H9 (cell line): Measurements from ENCODE around the gene SLC35A5. TPM values are rescaled to one million over a fixed set of nuclear protein-coding genes. Genes with fewer than 3 reads are reported as not detected.
A peak's percentile ranks its signal among the peaks of the same experiment; 100 is the strongest.

Experiments used
- DNase-seq: peaks from one replicate; pipeline ENCODE4 v3.0.0-alpha.2; 2017
- H2AFZ ChIP-seq: one replicate; pipeline ENCODE4 v1.6.1; 2013; ENCODE audit warnings: mild to moderate bottlenecking, low read length, control low read depth, moderate library complexity
- H2AK5ac ChIP-seq: 2 replicates; pipeline ENCODE4 v1.6.1; 2013; ENCODE audit warnings: low read length, control low read depth, mixed read lengths; ENCODE audit not compliant: insufficient read length
- H2BK120ac ChIP-seq: one replicate; pipeline ENCODE4 v1.6.1; 2013; ENCODE audit warnings: low read depth, mild to moderate bottlenecking, low read length, control low read depth, inconsistent platforms; ENCODE audit not compliant: poor library complexity, severe bottlenecking
- H2BK12ac ChIP-seq: 2 replicates; pipeline ENCODE4 v1.6.1; 2013; ENCODE audit warnings: low read length, control low read depth, mixed read lengths, low read depth; ENCODE audit not compliant: insufficient read length
- H2BK15ac ChIP-seq: 2 replicates; pipeline ENCODE4 v1.6.1; 2013; ENCODE audit warnings: low read depth, low read length, control low read depth
- H2BK20ac ChIP-seq: one replicate; pipeline ENCODE4 v1.6.1; 2013; ENCODE audit warnings: low read depth, mild to moderate bottlenecking, low read length, control low read depth, inconsistent platforms; ENCODE audit not compliant: poor library complexity, severe bottlenecking
- H2BK5ac ChIP-seq: 2 replicates; pipeline ENCODE4 v1.6.1; 2013; ENCODE audit warnings: low read length, control low read depth, mixed read lengths; ENCODE audit not compliant: insufficient read length
- H3K14ac ChIP-seq: 2 replicates; pipeline ENCODE4 v1.6.1; 2013; ENCODE audit warnings: low read length, control low read depth; ENCODE audit not compliant: insufficient read depth
- H3K18ac ChIP-seq: 2 replicates; pipeline ENCODE4 v1.6.1; 2013; ENCODE audit warnings: low read depth, mild to moderate bottlenecking, mixed read lengths, low read length, control low read depth; ENCODE audit not compliant: insufficient read length
- H3K23ac ChIP-seq: 2 replicates; pipeline ENCODE4 v1.6.1; 2013; ENCODE audit warnings: low read length, control low read depth, mixed read lengths, low read depth; ENCODE audit not compliant: insufficient read length
- H3K23me2 ChIP-seq: 2 replicates; pipeline ENCODE4 v1.6.1; 2013; ENCODE audit warnings: low read depth, mild to moderate bottlenecking, mixed read lengths, low read length, control low read depth; ENCODE audit not compliant: insufficient read length, poor library complexity, severe bottlenecking
- H3K27ac ChIP-seq: 2 replicates; pipeline ENCODE4 v1.5.1; 2013; ENCODE audit warnings: low read length, control low read depth, mixed read lengths, low read depth; ENCODE audit not compliant: insufficient read length
- H3K27me3 ChIP-seq: 2 replicates; pipeline ENCODE4 v1.6.1; 2013; ENCODE audit warnings: low read length, control low read depth, inconsistent platforms; ENCODE audit not compliant: insufficient read depth
- H3K4ac ChIP-seq: 2 replicates; pipeline ENCODE4 v1.6.1; 2013; ENCODE audit warnings: low read depth, mild to moderate bottlenecking, control low read depth, inconsistent platforms, low read length, moderate library complexity
- H3K4me1 ChIP-seq: 2 replicates; pipeline ENCODE4 v1.6.1; 2013; ENCODE audit warnings: low read length, control low read depth, inconsistent platforms; ENCODE audit not compliant: insufficient read depth
- H3K4me2 ChIP-seq: 2 replicates; pipeline ENCODE4 v1.6.1; 2013; ENCODE audit warnings: low read length, control low read depth, mixed read lengths; ENCODE audit not compliant: insufficient read length, insufficient read depth
- H3K56ac ChIP-seq: 2 replicates; pipeline ENCODE4 v1.6.1; 2013; ENCODE audit warnings: low read depth, mild to moderate bottlenecking, mixed read lengths, low read length, control low read depth; ENCODE audit not compliant: insufficient read length
- H3K79me1 ChIP-seq: 2 replicates; pipeline ENCODE4 v1.6.1; 2013; ENCODE audit warnings: low read depth, mild to moderate bottlenecking, moderate library complexity, low read length, control low read depth, inconsistent platforms; ENCODE audit not compliant: insufficient read depth, poor library complexity, severe bottlenecking
- H3K79me2 ChIP-seq: 2 replicates; pipeline ENCODE4 v1.6.1; 2013; ENCODE audit warnings: low read length, control low read depth, inconsistent platforms; ENCODE audit not compliant: insufficient read depth
- H3K9ac ChIP-seq: 2 replicates; pipeline ENCODE4 v1.6.1; 2013; ENCODE audit warnings: low read length, control low read depth, mixed read lengths; ENCODE audit not compliant: insufficient read length; ENCODE audit errors: extremely low read depth
- H3K9me3 ChIP-seq: one replicate; pipeline ENCODE4 v1.6.1; 2013; ENCODE audit warnings: low read depth, low read length, inconsistent platforms; ENCODE audit not compliant: control insufficient read depth
- H3T11ph ChIP-seq: one replicate; pipeline ENCODE4 v1.6.1; 2013; ENCODE audit warnings: mild to moderate bottlenecking, low read length, control low read depth, inconsistent platforms
- H4K20me1 ChIP-seq: one replicate; pipeline ENCODE4 v1.6.1; 2013; ENCODE audit not compliant: control insufficient read depth, insufficient read length, insufficient read depth
- H4K5ac ChIP-seq: 2 replicates; pipeline ENCODE4 v1.6.1; 2013; ENCODE audit warnings: low read depth, mild to moderate bottlenecking, mixed read lengths, low read length, control low read depth; ENCODE audit not compliant: insufficient read length
- H4K8ac ChIP-seq: replicated peaks from 2 replicates; pipeline ENCODE4 v1.6.1; 2013; ENCODE audit warnings: low read length, control low read depth, mixed read lengths, low read depth; ENCODE audit not compliant: insufficient read length
- H4K91ac ChIP-seq: 2 replicates; pipeline ENCODE4 v1.6.1; 2013; ENCODE audit warnings: low read depth, mild to moderate bottlenecking, moderate library complexity, mixed read lengths, low read length, control low read depth; ENCODE audit not compliant: insufficient read length
- H3K27ac Mint-ChIP-seq, 3 experiments: 2 replicates in 2 of 3; 3 replicates in 1 of 3; pipeline ENCODE4 v1.8.0; 2020 to 2021; ENCODE audit warnings: mixed read lengths in 3 of 3, mild to moderate bottlenecking in 1 of 3, moderate library complexity in 1 of 3
- H3K27me3 Mint-ChIP-seq: 2 replicates; pipeline ENCODE4 v1.8.0; 2021; ENCODE audit warnings: low read depth, mild to moderate bottlenecking, moderate library complexity, mixed read lengths
- H3K36me3 Mint-ChIP-seq, 3 experiments: 2 replicates in 2 of 3; 3 replicates in 1 of 3; pipeline ENCODE4 v1.8.0; 2020 to 2021; ENCODE audit warnings: low read depth in 3 of 3, mixed read lengths in 3 of 3; ENCODE audit not compliant: insufficient read depth in 1 of 3
- H3K4me1 Mint-ChIP-seq, 2 experiments: 2 replicates each; pipeline ENCODE4 v1.8.0; 2020; ENCODE audit warnings: mixed read lengths in 2 of 2
- H3K4me3 Mint-ChIP-seq, 2 experiments: 2 replicates in 1 of 2; 3 replicates in 1 of 2; pipeline ENCODE4 v1.8.0; 2020 to 2021; ENCODE audit warnings: mild to moderate bottlenecking in 2 of 2, mixed read lengths in 2 of 2, moderate library complexity in 1 of 2
- H3K9me3 Mint-ChIP-seq, 2 experiments: 2 replicates in 1 of 2; 3 replicates in 1 of 2; pipeline ENCODE4 v1.8.0; 2020; ENCODE audit warnings: mild to moderate bottlenecking in 2 of 2, mixed read lengths in 2 of 2, moderate library complexity in 1 of 2
- WGBS: extraction: QIAGEN DNeasy Blood & Tissue Kit; methylation state at CpG from one replicate; pipeline ENCODE4 v1.1.7; 2013; ENCODE audit warnings: missing lambda C conversion rate, low lambda C conversion rate, mixed read lengths; ENCODE audit not compliant: insufficient read length; ENCODE audit errors: extremely low coverage; 5-methylcytosine and 5-hydroxymethylcytosine counted together
- total RNA-seq: library from RNA; stranded (reverse); gene quantifications from 2 replicates; pipeline ENCODE4 v1.2.1, GENCODE V29; 2021
- TF ChIP-seq, protein P1 (sequence below): fragments of 200-600 bp; sonication (generic); conservative IDR thresholded peaks from 3 replicates; pipeline ENCODE4 v1.8.0; 2021; ENCODE audit warnings: antibody characterized with exemption, mild to moderate bottlenecking

The SLC35A5 gene
- total RNA-seq, 1 experiment from 2014 or later = 40.0 TPM

DNA sequence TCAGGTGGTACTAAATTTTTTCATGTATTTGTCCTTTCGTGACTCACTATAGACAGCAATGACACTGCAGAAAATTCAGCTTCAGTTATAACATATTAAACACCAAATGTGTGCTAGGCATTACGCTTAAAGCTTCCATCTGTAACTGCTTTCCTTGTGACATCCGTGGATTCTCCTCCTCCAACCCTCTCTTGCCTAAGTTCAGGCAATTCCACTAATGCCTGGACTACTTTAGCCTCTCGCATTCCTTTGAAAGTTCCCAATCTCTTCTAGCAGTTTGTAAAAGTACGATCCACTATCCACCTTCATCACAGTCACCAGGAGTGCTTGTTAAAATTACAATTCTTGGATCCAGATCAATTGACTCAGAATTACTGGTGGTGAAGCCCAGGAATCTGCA lies 61.4 kb downstream of the SLC35A5 start:
- no peak overlapping the region for H2BK12ac ChIP-seq
- Mint-ChIP-seq H3K4me1 (peaks cover 11% of the 10 kb centered on the region in 2 experiments), H3K36me3 (no peaks in the 10 kb centered on the region; a peak in 1 of 7 replicates), H3K9me3 (no peaks in the 10 kb centered on the region; a peak in 1 of 5 replicates), H3K27me3 (no peaks in the 10 kb centered on the region), H3K27ac (peak overlapping the region in 2 of 3 experiments; percentile 18 to 26; a peak in 2 of 7 replicates), H3K4me3 (no peak overlapping the region)
- H2BK20ac ChIP-seq = no peak overlapping the region
- peaks cover 6% of the 10 kb centered on the region; the same call in 1 of the 2 replicates for H3K4me1 ChIP-seq
- no peak overlapping the region for H3K18ac ChIP-seq
- H3K56ac ChIP-seq = no peak overlapping the region
- H3K23me2 ChIP-seq = no peaks in the 10 kb centered on the region
- no peak overlapping the region for H2BK120ac ChIP-seq
- no peaks in the 10 kb centered on the region for H3K9me3 ChIP-seq
- no peak overlapping the region for H2BK15ac ChIP-seq
- H4K20me1 ChIP-seq = no peaks in the 10 kb centered on the region
- no peak overlapping the region for H2BK5ac ChIP-seq
- TF ChIP-seq, protein P1, sequence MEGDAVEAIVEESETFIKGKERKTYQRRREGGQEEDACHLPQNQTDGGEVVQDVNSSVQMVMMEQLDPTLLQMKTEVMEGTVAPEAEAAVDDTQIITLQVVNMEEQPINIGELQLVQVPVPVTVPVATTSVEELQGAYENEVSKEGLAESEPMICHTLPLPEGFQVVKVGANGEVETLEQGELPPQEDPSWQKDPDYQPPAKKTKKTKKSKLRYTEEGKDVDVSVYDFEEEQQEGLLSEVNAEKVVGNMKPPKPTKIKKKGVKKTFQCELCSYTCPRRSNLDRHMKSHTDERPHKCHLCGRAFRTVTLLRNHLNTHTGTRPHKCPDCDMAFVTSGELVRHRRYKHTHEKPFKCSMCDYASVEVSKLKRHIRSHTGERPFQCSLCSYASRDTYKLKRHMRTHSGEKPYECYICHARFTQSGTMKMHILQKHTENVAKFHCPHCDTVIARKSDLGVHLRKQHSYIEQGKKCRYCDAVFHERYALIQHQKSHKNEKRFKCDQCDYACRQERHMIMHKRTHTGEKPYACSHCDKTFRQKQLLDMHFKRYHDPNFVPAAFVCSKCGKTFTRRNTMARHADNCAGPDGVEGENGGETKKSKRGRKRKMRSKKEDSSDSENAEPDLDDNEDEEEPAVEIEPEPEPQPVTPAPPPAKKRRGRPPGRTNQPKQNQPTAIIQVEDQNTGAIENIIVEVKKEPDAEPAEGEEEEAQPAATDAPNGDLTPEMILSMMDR = no peak
- H3K9ac ChIP-seq = no peak overlapping the region
- no peak overlapping the region for H3T11ph ChIP-seq
- no peaks in the 10 kb centered on the region for H3K79me2 ChIP-seq
- H4K5ac ChIP-seq = no peak overlapping the region
- H2AFZ ChIP-seq = no peak overlapping the region
- H3K23ac ChIP-seq = no peak overlapping the region
- no peaks in the 10 kb centered on the region for H3K79me1 ChIP-seq
- no peak overlapping the region for H3K4ac ChIP-seq
- H2AK5ac ChIP-seq = no peak overlapping the region
- WGBS = no CpG with 5 or more reads among the region's 5 CpGs
- H3K27me3 ChIP-seq = no peaks in the 10 kb centered on the region
- DNase-seq = no peak
- no peak overlapping the region for H3K4me2 ChIP-seq
- no peak overlapping the region for H3K27ac ChIP-seq
- no peak overlapping the region for H3K14ac ChIP-seq
- H4K8ac ChIP-seq = no peak overlapping the region
- no peak overlapping the region for H4K91ac ChIP-seq
